Bronchial epithelial cell (primary cell): ENCODE measurements around the gene PIP5K1C. TPM values are rescaled to one million over a fixed set of nuclear protein-coding genes. Genes with fewer than 3 reads are reported as not detected.
A peak's percentile ranks its signal among the peaks of the same experiment; 100 is the strongest.

Experiments used
- DNase-seq: peaks from one replicate; pipeline ENCODE4 v3.0.0-alpha.2; 2010; ENCODE audit warnings: low read depth
- FAIRE-seq: peaks from 2 replicates; lab custom pipeline; 2011; peaks lifted over from hg19 to GRCh38; lab: Jason Lieb, UNC
- H3K27me3 ChIP-seq: 2 replicates; pipeline ENCODE4 v1.5.1; 2011; ENCODE audit warnings: low read length; ENCODE audit not compliant: control insufficient read depth, insufficient read depth
- H3K36me3 ChIP-seq: 2 replicates; pipeline ENCODE4 v1.5.1; 2011; ENCODE audit warnings: low read length; ENCODE audit not compliant: control insufficient read depth, insufficient read depth
- H3K4me3 ChIP-seq: 2 replicates; pipeline ENCODE4 v1.5.1; 2011; ENCODE audit warnings: mild to moderate bottlenecking, low read depth, low read length, control low read depth
- total RNA-seq: library from RNA; depleted of rRNA; stranded (reverse); fragments of >200 nt; gene quantifications from 2 replicates; pipeline ENCODE4 v1.2.1, GENCODE V29; 2014
- TF ChIP-seq, protein P1 (sequence below): IDR thresholded peaks from 2 replicates; pipeline ENCODE4 v1.5.1; 2011; ENCODE audit warnings: mild to moderate bottlenecking, moderate library complexity, low read length, control low read depth, inconsistent platforms; ENCODE audit not compliant: insufficient read depth, severe bottlenecking

Gene PIP5K1C
- total RNA-seq, 1 donor from 2014 or later: 6.3 TPM

DNA sequence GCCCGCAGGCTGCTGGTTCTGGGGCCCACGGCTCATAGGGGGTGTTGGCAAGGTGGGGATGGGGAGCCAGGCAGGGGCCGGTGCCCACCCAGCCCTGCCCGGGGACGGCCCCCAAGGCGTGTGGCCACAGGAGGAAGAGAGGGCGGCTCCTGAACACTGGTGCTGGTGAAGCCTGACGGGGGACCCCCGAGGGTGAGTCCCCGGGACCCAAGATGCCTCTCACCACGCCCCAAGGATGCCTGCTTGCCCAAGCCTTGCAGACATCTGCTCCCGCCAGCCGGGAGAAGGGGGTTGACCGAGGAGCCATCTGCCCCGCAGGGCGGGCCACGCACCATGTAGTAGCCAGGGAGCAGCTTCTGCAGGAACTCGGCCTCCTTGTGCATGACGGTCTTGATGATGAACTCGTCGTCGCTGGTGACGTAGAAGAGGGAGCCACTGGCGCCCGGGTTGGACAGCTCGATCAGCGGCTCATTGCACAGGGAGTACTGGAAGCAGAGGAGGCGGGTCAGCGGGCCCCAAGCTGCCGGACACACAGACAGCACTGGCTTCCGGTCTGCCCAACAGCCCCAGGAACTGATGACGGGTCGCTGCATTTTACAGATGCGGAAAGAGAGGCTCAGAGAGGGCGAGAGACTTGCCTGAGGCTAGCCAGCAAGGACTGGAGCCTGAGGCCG, 44.1 kb downstream of the PIP5K1C start:
- H3K27me3 ChIP-seq: no peaks in the 10 kb centered on the region
- FAIRE-seq (no peak), DNase-seq (no peak)
- H3K36me3 ChIP-seq: peaks cover 13% of the 10 kb centered on the region
- TF ChIP-seq, protein P1, sequence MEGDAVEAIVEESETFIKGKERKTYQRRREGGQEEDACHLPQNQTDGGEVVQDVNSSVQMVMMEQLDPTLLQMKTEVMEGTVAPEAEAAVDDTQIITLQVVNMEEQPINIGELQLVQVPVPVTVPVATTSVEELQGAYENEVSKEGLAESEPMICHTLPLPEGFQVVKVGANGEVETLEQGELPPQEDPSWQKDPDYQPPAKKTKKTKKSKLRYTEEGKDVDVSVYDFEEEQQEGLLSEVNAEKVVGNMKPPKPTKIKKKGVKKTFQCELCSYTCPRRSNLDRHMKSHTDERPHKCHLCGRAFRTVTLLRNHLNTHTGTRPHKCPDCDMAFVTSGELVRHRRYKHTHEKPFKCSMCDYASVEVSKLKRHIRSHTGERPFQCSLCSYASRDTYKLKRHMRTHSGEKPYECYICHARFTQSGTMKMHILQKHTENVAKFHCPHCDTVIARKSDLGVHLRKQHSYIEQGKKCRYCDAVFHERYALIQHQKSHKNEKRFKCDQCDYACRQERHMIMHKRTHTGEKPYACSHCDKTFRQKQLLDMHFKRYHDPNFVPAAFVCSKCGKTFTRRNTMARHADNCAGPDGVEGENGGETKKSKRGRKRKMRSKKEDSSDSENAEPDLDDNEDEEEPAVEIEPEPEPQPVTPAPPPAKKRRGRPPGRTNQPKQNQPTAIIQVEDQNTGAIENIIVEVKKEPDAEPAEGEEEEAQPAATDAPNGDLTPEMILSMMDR: no peak
- H3K4me3 ChIP-seq: no peak overlapping the region

DNA sequence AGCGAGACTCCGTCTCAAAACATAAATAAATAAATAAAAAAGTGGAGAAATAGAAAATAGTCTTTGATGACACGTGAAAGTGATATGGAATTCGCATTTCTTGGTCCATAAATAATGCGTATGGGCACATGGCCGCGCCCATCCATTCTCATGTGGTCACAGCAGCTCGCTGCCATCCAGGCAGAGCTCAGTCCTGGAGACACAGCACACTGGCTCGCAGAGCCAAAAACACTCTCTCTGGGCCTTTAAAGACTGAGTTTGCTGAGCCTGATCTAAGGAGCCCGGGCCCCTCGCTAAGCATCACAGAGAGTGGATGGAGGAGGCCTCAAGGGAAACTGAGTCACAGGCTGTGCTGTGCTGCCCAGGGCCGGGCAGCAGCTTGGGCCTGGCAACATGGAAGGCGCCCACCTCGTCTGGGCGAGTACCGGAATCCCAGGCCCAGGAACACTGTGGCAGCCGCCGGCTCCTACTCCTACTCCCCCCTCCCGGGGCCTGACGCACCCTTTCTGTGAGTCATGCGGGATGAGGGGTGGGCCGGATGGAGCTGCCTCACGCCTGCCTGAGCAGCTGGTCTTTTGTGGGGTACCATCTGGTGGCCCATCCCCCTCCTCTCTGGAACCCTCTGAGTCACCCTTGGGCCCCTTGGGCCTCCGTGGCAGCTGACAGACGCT, 44.7 kb downstream of the PIP5K1C start:
- Histone ChIP-seq H3K36me3 (peaks cover 14% of the 10 kb centered on the region), H3K27me3 (no peaks in the 10 kb centered on the region), H3K4me3 (no peak overlapping the region)
- DNase-seq (peak; percentile 53), FAIRE-seq (no peak)
- TF ChIP-seq, protein P1: no peak

GRCh38 chr19:3653865-3654513, 46.3 kb downstream of the PIP5K1C start:
- Histone ChIP-seq H3K27me3 (no peaks in the 10 kb centered on the region), H3K36me3 (peaks cover 12% of the 10 kb centered on the region), H3K4me3 (no peak overlapping the region)
- no peak for DNase-seq
- TF ChIP-seq, protein P1: peak; percentile 14
- no peak for FAIRE-seq

- FAIRE-seq (no peak), DNase-seq (no peak)
- Histone ChIP-seq H3K36me3 (peaks cover 15% of the 10 kb centered on the region), H3K27me3 (no peaks in the 10 kb centered on the region), H3K4me3 (no peak overlapping the region)
- TF ChIP-seq, protein P1: no peak
Observed at GRCh38 chr19:3653081-3653795, 47.0 kb downstream of the PIP5K1C start.

DNA sequence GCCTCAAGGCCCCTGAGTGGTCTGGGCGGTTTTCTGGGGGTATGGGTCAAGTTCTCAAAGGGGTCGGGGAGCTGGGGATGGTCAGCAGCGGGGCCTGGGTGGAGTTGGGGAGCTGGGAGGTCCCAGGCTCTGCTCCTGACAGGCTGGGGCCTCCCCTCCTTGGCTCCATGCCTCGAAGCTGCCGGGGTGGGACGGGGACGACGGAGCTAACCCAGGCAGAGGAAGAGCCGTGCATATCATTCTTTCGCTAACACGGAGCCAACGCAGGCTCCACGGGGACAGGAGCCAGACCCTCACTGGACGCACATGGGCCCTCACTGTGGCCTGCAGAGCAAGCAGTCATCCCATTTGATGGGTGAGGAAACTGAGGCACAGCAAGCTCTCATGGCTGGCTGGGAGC, 47.8 kb downstream of the PIP5K1C start:
- Histone ChIP-seq H3K36me3 (peaks cover 13% of the 10 kb centered on the region), H3K4me3 (no peak overlapping the region), H3K27me3 (no peaks in the 10 kb centered on the region)
- no peak for FAIRE-seq
- DNase-seq: no peak
- TF ChIP-seq, protein P1: no peak
